CD4-positive, alpha-beta T cell treated with Interleukin-17A for 4 hours (primary cell): Measurements from ENCODE around the gene GPC6.
A peak's percentile ranks its signal among the peaks of the same experiment; 100 is the strongest.

ENCODE experiments used
- DNase-seq: peaks from one replicate; pipeline ENCODE4 v3.0.0-alpha.2; 2020; ENCODE audit warnings: mixed read lengths

Gene GPC6

GRCh38 chr13:94143624-94144350 lies 917.2 kb downstream of the GPC6 start:
- no peak for DNase-seq

- DNase-seq: no peak
These were observed 919.4 kb downstream of the GPC6 start for GRCh38 chr13:94145966-94146365.

GRCh38 chr13:94153586-94153985 lies 927.0 kb downstream of the GPC6 start:
- DNase-seq: no peak

GRCh38 chr13:94154367-94154766 lies 927.8 kb downstream of the GPC6 start:
- DNase-seq: no peak

GRCh38 chr13:94157705-94158218 lies 931.2 kb downstream of the GPC6 start:
- no peak for DNase-seq

GRCh38 chr13:94160875-94161274 lies 934.3 kb downstream of the GPC6 start:
- no peak for DNase-seq

GRCh38 chr13:94162289-94162688 lies 935.7 kb downstream of the GPC6 start:
- no peak for DNase-seq

GRCh38 chr13:94163535-94163934 lies 936.9 kb downstream of the GPC6 start:
- no peak for DNase-seq

GRCh38 chr13:94168783-94169453 lies 942.3 kb downstream of the GPC6 start:
- DNase-seq: no peak

- DNase-seq: no peak
These were observed 943.0 kb downstream of the GPC6 start for GRCh38 chr13:94169454-94170144.

GRCh38 chr13:94170145-94170571 lies 943.6 kb downstream of the GPC6 start:
- DNase-seq: no peak

- DNase-seq: no peak
These were observed 945.8 kb downstream of the GPC6 start for GRCh38 chr13:94172416-94172815.

- no peak for DNase-seq
These were observed 946.8 kb downstream of the GPC6 start for GRCh38 chr13:94173312-94173854.

- DNase-seq: no peak
These were observed 947.4 kb downstream of the GPC6 start for GRCh38 chr13:94174009-94174408.

GRCh38 chr13:94175076-94175475 lies 948.5 kb downstream of the GPC6 start:
- no peak for DNase-seq

GRCh38 chr13:94176561-94176960 lies 950.0 kb downstream of the GPC6 start:
- no peak for DNase-seq

GRCh38 chr13:94177041-94177440 lies 950.4 kb downstream of the GPC6 start:
- no peak for DNase-seq

- DNase-seq: peak; percentile 5
These were observed 952.1 kb downstream of the GPC6 start for GRCh38 chr13:94178625-94179244.

- no peak for DNase-seq
These were observed 955.0 kb downstream of the GPC6 start for GRCh38 chr13:94181461-94182107.

- no peak for DNase-seq
These were observed 955.7 kb downstream of the GPC6 start for GRCh38 chr13:94182185-94182761.

- no peak for DNase-seq
These were observed 959.9 kb downstream of the GPC6 start for GRCh38 chr13:94186470-94186869.
